Measurements from ENCODE around the gene ERICH6. TPM values are rescaled to one million over a fixed set of nuclear protein-coding genes. Genes with fewer than 3 reads are reported as not detected.

Gene ERICH6
- total RNA-seq, 2 donors from 2014 or later = 0.26 TPM; not detected in 1

DNA sequence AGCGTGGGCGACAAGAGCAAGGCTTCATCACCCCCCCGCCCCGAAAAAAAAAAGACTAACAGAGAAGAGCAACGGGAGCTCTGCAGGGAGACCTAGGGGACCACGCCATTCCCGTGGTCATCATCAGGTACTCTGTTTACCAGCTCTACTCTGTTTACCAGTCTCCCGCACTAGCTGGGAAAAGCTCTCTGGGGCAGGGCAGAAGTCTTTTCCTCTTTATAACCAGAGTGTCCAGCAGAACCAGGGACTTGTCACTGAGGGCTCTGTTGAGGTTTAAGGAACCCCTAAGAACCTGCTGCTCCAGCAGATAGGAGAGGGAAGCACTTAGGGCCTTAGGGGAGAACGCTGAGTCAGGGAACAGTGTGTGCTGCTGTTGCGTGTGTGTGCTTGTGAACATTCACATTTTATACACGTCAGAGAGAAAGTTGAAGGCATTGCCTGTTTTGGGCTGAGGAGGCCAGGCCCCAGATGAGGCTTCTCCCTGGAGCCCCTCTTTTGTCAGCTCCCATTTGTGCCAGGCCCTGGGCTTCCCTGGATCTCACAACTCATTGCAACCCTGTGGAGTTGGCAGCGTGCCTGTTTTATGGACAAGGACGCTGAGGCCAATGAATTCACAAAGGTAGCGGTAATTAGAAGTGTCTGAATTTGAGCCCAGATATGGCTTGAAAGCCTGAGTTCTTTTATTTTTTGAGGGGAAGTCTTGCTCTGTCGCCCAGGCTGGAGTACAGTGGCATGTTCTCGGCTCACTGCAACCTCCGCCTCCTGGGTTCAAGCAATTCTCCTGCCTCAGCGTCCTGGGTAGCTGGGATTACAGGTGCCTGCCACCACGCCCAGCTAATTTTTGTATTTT is 24.2 kb upstream of the ERICH6 start:
- Histone ChIP-seq H3K4me1 (no peaks in the 10 kb centered on the region), H3K27ac (peak overlapping the region in 1 of 4 donors; percentile 39), H3K36me3 (replicated peaks in 1 of 2; ENCODE audit: insufficient read depth in 1 of 2, low read depth in 2 of 2) (no peaks in the 10 kb centered on the region), H3K27me3 (no peaks in the 10 kb centered on the region), H3K4me3 (no peak overlapping the region), H3K9me3 (no peaks in the 10 kb centered on the region)
- intact Hi-C loops (cut with DNase I) = no loop called here
- WGBS, 2 donors = 82 to 85% methylated on average over 19 of the region's 19 CpGs
- DNase-seq (peak in 3 of 4 donors; percentile 17 to 74 (median 25)), ATAC-seq (no peak)
- peak in 1 of 3 donors; percentile 45 for TF ChIP-seq POLR2A (IDR thresholded peaks at IDR 0.05)
- TF ChIP-seq, protein P1, sequence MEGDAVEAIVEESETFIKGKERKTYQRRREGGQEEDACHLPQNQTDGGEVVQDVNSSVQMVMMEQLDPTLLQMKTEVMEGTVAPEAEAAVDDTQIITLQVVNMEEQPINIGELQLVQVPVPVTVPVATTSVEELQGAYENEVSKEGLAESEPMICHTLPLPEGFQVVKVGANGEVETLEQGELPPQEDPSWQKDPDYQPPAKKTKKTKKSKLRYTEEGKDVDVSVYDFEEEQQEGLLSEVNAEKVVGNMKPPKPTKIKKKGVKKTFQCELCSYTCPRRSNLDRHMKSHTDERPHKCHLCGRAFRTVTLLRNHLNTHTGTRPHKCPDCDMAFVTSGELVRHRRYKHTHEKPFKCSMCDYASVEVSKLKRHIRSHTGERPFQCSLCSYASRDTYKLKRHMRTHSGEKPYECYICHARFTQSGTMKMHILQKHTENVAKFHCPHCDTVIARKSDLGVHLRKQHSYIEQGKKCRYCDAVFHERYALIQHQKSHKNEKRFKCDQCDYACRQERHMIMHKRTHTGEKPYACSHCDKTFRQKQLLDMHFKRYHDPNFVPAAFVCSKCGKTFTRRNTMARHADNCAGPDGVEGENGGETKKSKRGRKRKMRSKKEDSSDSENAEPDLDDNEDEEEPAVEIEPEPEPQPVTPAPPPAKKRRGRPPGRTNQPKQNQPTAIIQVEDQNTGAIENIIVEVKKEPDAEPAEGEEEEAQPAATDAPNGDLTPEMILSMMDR (IDR thresholded peaks at IDR 0.05) = no peak

DNA sequence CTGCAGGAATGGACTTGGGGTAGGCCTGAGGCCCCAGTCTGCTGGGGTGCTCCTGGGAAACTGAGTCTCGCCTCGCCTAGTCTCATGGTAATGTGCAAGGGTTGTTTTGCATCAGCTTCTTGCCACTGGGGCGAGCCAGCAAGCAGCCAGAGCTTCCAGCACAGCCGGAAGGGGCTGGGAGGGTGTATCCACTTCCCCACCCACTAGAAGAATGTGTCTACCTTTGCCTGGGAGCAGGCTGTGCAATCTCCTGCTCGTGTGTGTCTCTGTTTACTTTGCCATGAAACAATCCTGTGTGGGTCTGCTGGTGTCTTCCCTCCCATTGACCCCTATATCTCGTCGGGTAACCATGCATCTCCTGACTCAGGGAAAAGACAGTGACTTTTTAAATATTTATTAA is 21.8 kb upstream of the ERICH6 start:
- Histone ChIP-seq H3K4me1 (no peaks in the 10 kb centered on the region), H3K4me3 (no peak overlapping the region), H3K27me3 (no peaks in the 10 kb centered on the region), H3K9me3 (no peaks in the 10 kb centered on the region), H3K36me3 (replicated peaks in 1 of 2; ENCODE audit: insufficient read depth in 1 of 2, low read depth in 2 of 2) (no peaks in the 10 kb centered on the region), H3K27ac (no peak overlapping the region)
- no peak for DNase-seq
- TF ChIP-seq, protein P1 (IDR thresholded peaks at IDR 0.05) = no peak
- no peak for TF ChIP-seq POLR2A (IDR thresholded peaks at IDR 0.05)
- no peak for ATAC-seq
- WGBS, 2 donors = 74 to 84% methylated on average over 3 to 7 of the region's 7 CpGs
- intact Hi-C loops (cut with DNase I) = no loop called here

DNA sequence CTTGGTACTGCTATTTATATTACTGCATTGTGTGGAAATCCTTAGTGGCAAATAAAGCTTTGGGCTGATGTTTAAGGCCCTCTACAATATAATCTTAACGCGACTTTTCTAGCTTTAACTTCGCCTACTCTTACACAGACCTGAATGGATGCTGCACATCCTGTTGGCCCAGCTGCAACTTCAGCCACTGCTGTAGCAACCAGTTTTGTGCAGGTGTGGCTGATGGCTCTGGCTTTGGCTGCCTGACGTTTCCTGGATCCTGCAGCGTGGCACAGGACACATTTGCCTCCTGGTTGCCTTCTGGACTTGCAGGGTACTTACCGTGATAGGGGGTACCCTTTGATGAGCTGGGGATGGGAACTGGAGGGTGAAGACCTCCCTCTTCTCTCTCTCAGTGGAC is 20.2 kb upstream of the ERICH6 start:
- H3K27ac ChIP-seq = no peak overlapping the region
- ATAC-seq = no peak
- H3K9me3 ChIP-seq = no peaks in the 10 kb centered on the region
- no peaks in the 10 kb centered on the region for H3K36me3 ChIP-seq (replicated peaks in 1 of 2; ENCODE audit: insufficient read depth in 1 of 2, low read depth in 2 of 2)
- intact Hi-C loops (cut with DNase I) = loop anchor here (5.0 kb wide), 1 partner anchor 143 kb away; no protein-coding TSS in a partner anchor
- WGBS, 2 donors = 67 to 71% methylated on average over 6 of the region's 6 CpGs
- H3K4me1 ChIP-seq = no peaks in the 10 kb centered on the region
- no peak overlapping the region for H3K4me3 ChIP-seq
- no peaks in the 10 kb centered on the region for H3K27me3 ChIP-seq
- TF ChIP-seq POLR2A (IDR thresholded peaks at IDR 0.05) = no peak
- TF ChIP-seq, protein P1 (IDR thresholded peaks at IDR 0.05) = no peak
- no peak for DNase-seq

DNA sequence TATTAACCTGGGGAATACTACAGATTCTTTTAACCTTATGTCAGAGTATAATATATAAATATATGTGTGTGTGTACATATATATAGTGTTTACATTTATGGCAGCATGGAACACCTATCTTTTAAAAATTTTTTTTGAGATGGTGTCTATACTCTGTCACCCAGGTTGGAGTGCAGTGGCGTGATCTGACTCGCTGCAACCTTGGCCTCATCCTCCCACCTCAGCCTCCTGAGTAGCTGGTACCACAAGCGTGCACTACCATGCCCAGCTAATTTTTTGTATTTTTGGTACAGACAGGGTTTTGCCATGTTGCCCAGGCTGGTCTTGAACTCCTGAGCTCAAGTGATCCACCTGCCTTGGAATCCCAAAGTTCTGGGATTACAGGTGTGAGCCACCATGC is 18.5 kb upstream of the ERICH6 start:
- intact Hi-C loops (cut with DNase I) = loop anchor here (5.0 kb wide), 1 partner anchor 145 kb away; no protein-coding TSS in a partner anchor
- H3K27me3 ChIP-seq = no peaks in the 10 kb centered on the region
- no peak overlapping the region for H3K27ac ChIP-seq
- H3K9me3 ChIP-seq = no peaks in the 10 kb centered on the region
- no peak for TF ChIP-seq POLR2A (IDR thresholded peaks at IDR 0.05)
- TF ChIP-seq, protein P1 (IDR thresholded peaks at IDR 0.05) = no peak
- WGBS, 2 donors = 88 to 89% methylated on average over 3 of the region's 3 CpGs
- H3K36me3 ChIP-seq (replicated peaks in 1 of 2; ENCODE audit: insufficient read depth in 1 of 2, low read depth in 2 of 2) = no peaks in the 10 kb centered on the region
- no peak for DNase-seq
- no peak for ATAC-seq
- H3K4me3 ChIP-seq = no peak overlapping the region
- no peaks in the 10 kb centered on the region for H3K4me1 ChIP-seq

All from body of pancreas (tissue), 4 donors.